Mucosa of rectum (tissue), 2 donors: ENCODE measurements around the gene ELAVL2.

ENCODE experiments used
- H3K27ac ChIP-seq, 2 donors: one replicate each; pipeline ENCODE4 v1.7.0; 2013; ENCODE audit warnings: inconsistent platforms in 2 of 2, low read depth in 2 of 2, low read length in 2 of 2
- H3K27me3 ChIP-seq, 2 donors: one replicate each; pipeline ENCODE4 v1.7.0; 2013; ENCODE audit warnings: low read length in 2 of 2; ENCODE audit not compliant: control insufficient read depth in 2 of 2, insufficient read depth in 2 of 2
- H3K36me3 ChIP-seq, 2 donors: one replicate each; pipeline ENCODE4 v1.7.0; 2013; ENCODE audit warnings: low read length in 2 of 2; ENCODE audit not compliant: control insufficient read depth in 2 of 2, insufficient read depth in 2 of 2
- H3K4me1 ChIP-seq, 2 donors: one replicate each; pipeline ENCODE4 v1.7.0; 2013; ENCODE audit warnings: low read length in 2 of 2, mild to moderate bottlenecking in 1 of 2; ENCODE audit not compliant: control insufficient read depth in 2 of 2, insufficient read depth in 2 of 2
- H3K4me3 ChIP-seq, 2 donors: one replicate each; pipeline ENCODE4 v1.7.0; 2013; ENCODE audit warnings: low read length in 2 of 2
- H3K9ac ChIP-seq, 2 donors: one replicate each; pipeline ENCODE4 v1.7.0; 2013; ENCODE audit warnings: low read length in 2 of 2, low read depth in 1 of 2, mild to moderate bottlenecking in 1 of 2
- H3K9me3 ChIP-seq, 2 donors: one replicate each; pipeline ENCODE4 v1.7.0; 2013; ENCODE audit warnings: low read length in 2 of 2; ENCODE audit not compliant: control insufficient read depth in 2 of 2
- donor health status: healthy.
- donor health status: Normal muscosa, but diverticular disease.

Gene ELAVL2

GRCh38 chr9:23771746-23772384 lies 54.2 kb downstream of the ELAVL2 start:
- no peaks in the 10 kb centered on the region for H3K9me3 ChIP-seq
- no peak overlapping the region for H3K27ac ChIP-seq
- no peaks in the 10 kb centered on the region for H3K27me3 ChIP-seq
- H3K36me3 ChIP-seq, result no peaks in the 10 kb centered on the region
- H3K9ac ChIP-seq, result no peak overlapping the region
- H3K4me3 ChIP-seq, result no peak overlapping the region
- H3K4me1 ChIP-seq, result peaks cover 3 to 5% of the 10 kb centered on the region in 2 donors

- H3K36me3 ChIP-seq, result no peaks in the 10 kb centered on the region
- H3K27ac ChIP-seq, result no peak overlapping the region
- H3K27me3 ChIP-seq, result no peaks in the 10 kb centered on the region
- H3K9me3 ChIP-seq, result no peaks in the 10 kb centered on the region
- peaks cover 3 to 5% of the 10 kb centered on the region in 2 donors for H3K4me1 ChIP-seq
- H3K9ac ChIP-seq, result no peak overlapping the region
- no peak overlapping the region for H3K4me3 ChIP-seq
These were observed 56.6 kb downstream of the ELAVL2 start for GRCh38 chr9:23769307-23769935.

GRCh38 chr9:23768861-23769260 lies 57.2 kb downstream of the ELAVL2 start:
- Histone ChIP-seq H3K4me1 (peaks cover 3 to 5% of the 10 kb centered on the region in 2 donors), H3K9me3 (no peaks in the 10 kb centered on the region), H3K9ac (no peak overlapping the region), H3K4me3 (no peak overlapping the region), H3K27me3 (no peaks in the 10 kb centered on the region), H3K36me3 (no peaks in the 10 kb centered on the region), H3K27ac (no peak overlapping the region)

DNA sequence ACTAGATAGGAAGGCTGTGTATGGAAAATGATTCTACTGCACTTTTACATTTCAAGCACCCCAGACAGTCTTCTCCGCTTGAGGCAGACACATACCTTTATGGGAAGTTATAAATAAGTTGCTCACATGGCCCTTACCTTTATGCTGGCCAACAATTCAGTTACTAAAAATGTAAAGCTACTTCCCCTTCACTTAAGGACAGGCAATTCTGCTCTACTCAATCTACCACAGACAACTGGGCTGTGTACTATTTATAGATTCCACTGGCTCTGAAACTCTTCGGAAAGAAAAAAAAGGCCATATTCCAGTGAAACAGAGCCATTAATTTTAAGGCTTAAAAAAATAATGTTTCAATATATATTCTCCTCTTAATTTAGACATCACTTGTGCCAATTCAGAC lies 59.4 kb downstream of the ELAVL2 start:
- H3K36me3 ChIP-seq, result no peaks in the 10 kb centered on the region
- no peak overlapping the region for H3K27ac ChIP-seq
- no peak overlapping the region for H3K4me3 ChIP-seq
- H3K27me3 ChIP-seq, result no peaks in the 10 kb centered on the region
- H3K9me3 ChIP-seq, result no peaks in the 10 kb centered on the region
- no peak overlapping the region for H3K9ac ChIP-seq
- H3K4me1 ChIP-seq, result peaks cover 3 to 5% of the 10 kb centered on the region in 2 donors

- Histone ChIP-seq H3K27me3 (no peaks in the 10 kb centered on the region), H3K9me3 (no peaks in the 10 kb centered on the region), H3K27ac (no peak overlapping the region), H3K36me3 (no peaks in the 10 kb centered on the region), H3K4me1 (peaks cover 3 to 5% of the 10 kb centered on the region in 2 donors), H3K9ac (no peak overlapping the region), H3K4me3 (no peak overlapping the region)
These were observed 60.5 kb downstream of the ELAVL2 start for GRCh38 chr9:23765561-23765960.

- Histone ChIP-seq H3K4me1 (peaks cover 1 to 2% of the 10 kb centered on the region in 2 donors), H3K9me3 (no peaks in the 10 kb centered on the region), H3K27ac (no peak overlapping the region), H3K4me3 (no peak overlapping the region), H3K27me3 (no peaks in the 10 kb centered on the region), H3K36me3 (no peaks in the 10 kb centered on the region), H3K9ac (no peak overlapping the region)
These were observed 61.8 kb downstream of the ELAVL2 start for GRCh38 chr9:23764219-23764618.

- H3K27ac ChIP-seq, result no peak overlapping the region
- peaks cover 0 to 3% of the 10 kb centered on the region in 2 donors for H3K4me1 ChIP-seq
- no peaks in the 10 kb centered on the region for H3K9me3 ChIP-seq
- H3K9ac ChIP-seq, result no peak overlapping the region
- no peaks in the 10 kb centered on the region for H3K27me3 ChIP-seq
- H3K4me3 ChIP-seq, result no peak overlapping the region
- H3K36me3 ChIP-seq, result no peaks in the 10 kb centered on the region
These were observed 71.5 kb downstream of the ELAVL2 start for GRCh38 chr9:23754551-23754950.

DNA sequence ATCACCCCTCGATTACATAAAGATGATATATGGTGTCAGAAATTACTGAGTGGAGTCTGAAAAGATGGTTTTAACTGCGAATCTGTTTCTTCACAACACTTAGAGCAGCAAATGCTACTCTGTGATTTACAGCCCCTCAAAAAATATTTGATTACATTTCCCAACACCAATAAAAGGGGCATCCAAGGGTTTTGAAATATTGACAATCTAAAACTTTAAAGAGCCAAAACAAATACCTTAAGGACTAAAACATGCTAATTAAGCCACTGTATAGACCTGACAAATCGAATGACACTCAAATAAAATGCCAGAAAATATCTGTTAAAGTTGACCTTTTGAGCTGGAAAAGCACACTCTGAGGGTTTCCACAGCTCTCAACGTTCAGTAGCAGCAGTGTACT lies 73.2 kb downstream of the ELAVL2 start:
- no peaks in the 10 kb centered on the region for H3K27me3 ChIP-seq
- H3K36me3 ChIP-seq, result no peaks in the 10 kb centered on the region
- no peak overlapping the region for H3K4me3 ChIP-seq
- H3K9me3 ChIP-seq, result no peaks in the 10 kb centered on the region
- peaks cover 0 to 3% of the 10 kb centered on the region in 2 donors for H3K4me1 ChIP-seq
- no peak overlapping the region for H3K9ac ChIP-seq
- no peak overlapping the region for H3K27ac ChIP-seq

- H3K9ac ChIP-seq, result no peak overlapping the region
- H3K4me1 ChIP-seq, result peaks cover 0 to 3% of the 10 kb centered on the region in 2 donors
- no peaks in the 10 kb centered on the region for H3K9me3 ChIP-seq
- H3K36me3 ChIP-seq, result no peaks in the 10 kb centered on the region
- H3K4me3 ChIP-seq, result no peak overlapping the region
- no peaks in the 10 kb centered on the region for H3K27me3 ChIP-seq
- H3K27ac ChIP-seq, result no peak overlapping the region
These were observed 74.4 kb downstream of the ELAVL2 start for GRCh38 chr9:23751633-23752032.

GRCh38 chr9:23750808-23751207 lies 75.2 kb downstream of the ELAVL2 start:
- no peak overlapping the region for H3K4me3 ChIP-seq
- H3K27me3 ChIP-seq, result no peaks in the 10 kb centered on the region
- peaks cover 0 to 3% of the 10 kb centered on the region in 2 donors for H3K4me1 ChIP-seq
- no peak overlapping the region for H3K27ac ChIP-seq
- H3K36me3 ChIP-seq, result no peaks in the 10 kb centered on the region
- H3K9ac ChIP-seq, result no peak overlapping the region
- no peaks in the 10 kb centered on the region for H3K9me3 ChIP-seq
